ENCODE measurements around the gene CCR7.
"Not testable (repeated sequence)": the region's sequence is repeated elsewhere in the genome, so short reads cannot be mapped to it uniquely, and the experiment has no call there.

- TF ChIP-seq, protein P1, sequence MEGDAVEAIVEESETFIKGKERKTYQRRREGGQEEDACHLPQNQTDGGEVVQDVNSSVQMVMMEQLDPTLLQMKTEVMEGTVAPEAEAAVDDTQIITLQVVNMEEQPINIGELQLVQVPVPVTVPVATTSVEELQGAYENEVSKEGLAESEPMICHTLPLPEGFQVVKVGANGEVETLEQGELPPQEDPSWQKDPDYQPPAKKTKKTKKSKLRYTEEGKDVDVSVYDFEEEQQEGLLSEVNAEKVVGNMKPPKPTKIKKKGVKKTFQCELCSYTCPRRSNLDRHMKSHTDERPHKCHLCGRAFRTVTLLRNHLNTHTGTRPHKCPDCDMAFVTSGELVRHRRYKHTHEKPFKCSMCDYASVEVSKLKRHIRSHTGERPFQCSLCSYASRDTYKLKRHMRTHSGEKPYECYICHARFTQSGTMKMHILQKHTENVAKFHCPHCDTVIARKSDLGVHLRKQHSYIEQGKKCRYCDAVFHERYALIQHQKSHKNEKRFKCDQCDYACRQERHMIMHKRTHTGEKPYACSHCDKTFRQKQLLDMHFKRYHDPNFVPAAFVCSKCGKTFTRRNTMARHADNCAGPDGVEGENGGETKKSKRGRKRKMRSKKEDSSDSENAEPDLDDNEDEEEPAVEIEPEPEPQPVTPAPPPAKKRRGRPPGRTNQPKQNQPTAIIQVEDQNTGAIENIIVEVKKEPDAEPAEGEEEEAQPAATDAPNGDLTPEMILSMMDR (IDR thresholded peaks at IDR 0.05; ENCODE audit: low read length) = not testable (repeated sequence)
- not testable (repeated sequence) for TF ChIP-seq EZH2 (optimal IDR thresholded peaks at IDR 0.05; ENCODE audit: low read depth, low read length); EZH2phosphoT487 (IDR thresholded peaks at IDR 0.05; ENCODE audit: low read length)
These were observed 7.1 kb upstream of the CCR7 start for GRCh38 chr17:40572245-40572993.
